ENCODE measurements around the gene STMN1. TPM values are rescaled to one million over a fixed set of nuclear protein-coding genes. Genes with fewer than 3 reads are reported as not detected.

Gene STMN1
- total RNA-seq, 4 donors from 2014 or later: 15.0 to 25.7 (median 16.8) TPM

DNA sequence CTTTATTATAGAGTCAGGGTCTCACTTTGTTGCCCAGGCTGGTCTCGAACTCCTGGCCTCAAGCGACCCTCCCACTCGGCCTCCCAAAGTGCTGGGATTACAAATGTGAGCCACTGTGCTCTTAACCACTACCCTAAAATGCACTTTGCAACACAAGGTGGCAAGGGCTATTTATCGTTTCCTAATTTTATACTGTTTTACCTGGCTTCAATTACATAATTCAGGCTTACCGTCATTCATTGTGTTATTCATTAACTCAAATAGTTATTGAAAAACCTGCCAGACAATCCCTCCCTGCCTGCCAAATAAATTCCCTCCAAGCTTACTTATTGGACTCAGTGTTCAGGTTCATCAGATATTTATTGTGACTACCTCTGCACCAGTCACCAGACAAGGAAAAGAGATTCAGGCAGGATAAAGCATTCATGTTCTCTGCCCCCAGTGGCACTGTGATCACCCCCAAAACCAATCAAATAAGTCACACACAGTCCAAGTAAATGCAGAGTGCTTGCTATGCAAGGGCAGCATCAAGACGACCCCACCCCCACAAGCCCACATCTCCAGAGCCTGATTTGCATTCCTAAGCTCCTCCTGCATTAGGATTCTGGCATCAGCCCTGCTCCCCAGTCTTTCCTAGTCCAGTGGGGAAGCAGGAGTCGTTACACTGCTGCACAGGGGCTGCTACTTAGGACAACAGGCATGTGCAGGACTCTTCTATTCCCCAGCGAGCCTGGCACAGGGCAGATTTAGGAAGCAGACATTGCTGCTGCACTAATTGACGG, 38.8 kb downstream of the STMN1 start:
- Histone ChIP-seq H3K4me3 (no peak overlapping the region), H3K4me1 (peaks cover 11 to 17% (median 15%) of the 10 kb centered on the region in 4 donors), H3K9me3 (no peaks in the 10 kb centered on the region), H3K27me3 (no peaks in the 10 kb centered on the region), H3K36me3 (peaks cover 0 to 37% (median 20%) of the 10 kb centered on the region in 4 donors), H3K27ac (replicated peaks in 1 of 4) (no peak overlapping the region)
- TF ChIP-seq, protein P1, sequence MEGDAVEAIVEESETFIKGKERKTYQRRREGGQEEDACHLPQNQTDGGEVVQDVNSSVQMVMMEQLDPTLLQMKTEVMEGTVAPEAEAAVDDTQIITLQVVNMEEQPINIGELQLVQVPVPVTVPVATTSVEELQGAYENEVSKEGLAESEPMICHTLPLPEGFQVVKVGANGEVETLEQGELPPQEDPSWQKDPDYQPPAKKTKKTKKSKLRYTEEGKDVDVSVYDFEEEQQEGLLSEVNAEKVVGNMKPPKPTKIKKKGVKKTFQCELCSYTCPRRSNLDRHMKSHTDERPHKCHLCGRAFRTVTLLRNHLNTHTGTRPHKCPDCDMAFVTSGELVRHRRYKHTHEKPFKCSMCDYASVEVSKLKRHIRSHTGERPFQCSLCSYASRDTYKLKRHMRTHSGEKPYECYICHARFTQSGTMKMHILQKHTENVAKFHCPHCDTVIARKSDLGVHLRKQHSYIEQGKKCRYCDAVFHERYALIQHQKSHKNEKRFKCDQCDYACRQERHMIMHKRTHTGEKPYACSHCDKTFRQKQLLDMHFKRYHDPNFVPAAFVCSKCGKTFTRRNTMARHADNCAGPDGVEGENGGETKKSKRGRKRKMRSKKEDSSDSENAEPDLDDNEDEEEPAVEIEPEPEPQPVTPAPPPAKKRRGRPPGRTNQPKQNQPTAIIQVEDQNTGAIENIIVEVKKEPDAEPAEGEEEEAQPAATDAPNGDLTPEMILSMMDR (IDR thresholded peaks at IDR 0.05): no peak
- no peak for TF ChIP-seq POLR2AphosphoS5 (IDR thresholded peaks at IDR 0.05)
- TF ChIP-seq EP300 (IDR thresholded peaks at IDR 0.05): no peak
- no peak for TF ChIP-seq POLR2A (IDR thresholded peaks at IDR 0.05; ENCODE audit: low read depth)
- intact Hi-C loops (cut with DNase I): no loop called here
- WGBS: 86% methylated on average over 8 of the region's 9 CpGs
- no peak for DNase-seq (ENCODE audit: extremely low spot score)

DNA sequence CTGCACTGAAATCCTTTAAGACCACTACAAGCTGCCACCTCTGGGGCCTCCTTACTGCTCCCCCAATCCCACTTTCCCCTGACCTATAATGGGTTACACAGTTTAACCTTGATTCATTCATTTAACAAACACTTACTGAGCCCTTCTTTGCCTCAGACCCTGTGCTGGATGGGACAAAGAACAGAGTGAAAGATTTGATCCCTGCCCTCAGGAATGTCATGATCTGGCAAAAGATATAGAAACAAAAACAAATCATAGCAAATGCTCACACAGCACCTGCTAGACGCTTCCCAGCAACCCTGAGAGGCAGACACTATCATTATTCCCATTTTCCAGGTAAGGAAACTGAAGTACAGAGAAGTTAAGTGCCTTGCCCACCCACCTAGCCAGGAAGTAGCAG, 39.9 kb downstream of the STMN1 start:
- peaks cover 0 to 37% (median 23%) of the 10 kb centered on the region in 4 donors for H3K36me3 ChIP-seq
- TF ChIP-seq POLR2AphosphoS5 (IDR thresholded peaks at IDR 0.05) (no peak), POLR2A (IDR thresholded peaks at IDR 0.05; ENCODE audit: low read depth) (no peak), EP300 (IDR thresholded peaks at IDR 0.05) (no peak)
- TF ChIP-seq, protein P1 (IDR thresholded peaks at IDR 0.05): no peak
- 83% methylated on average over 1 of the region's 1 CpG for WGBS
- DNase-seq (ENCODE audit: extremely low spot score): no peak
- H3K4me3 ChIP-seq: no peak overlapping the region
- peaks cover 3 to 5% (median 5%) of the 10 kb centered on the region in 4 donors for H3K4me1 ChIP-seq
- H3K27ac ChIP-seq (replicated peaks in 1 of 4): no peak overlapping the region
- intact Hi-C loops (cut with DNase I): no loop called here
- no peaks in the 10 kb centered on the region for H3K27me3 ChIP-seq
- no peaks in the 10 kb centered on the region for H3K9me3 ChIP-seq

DNA sequence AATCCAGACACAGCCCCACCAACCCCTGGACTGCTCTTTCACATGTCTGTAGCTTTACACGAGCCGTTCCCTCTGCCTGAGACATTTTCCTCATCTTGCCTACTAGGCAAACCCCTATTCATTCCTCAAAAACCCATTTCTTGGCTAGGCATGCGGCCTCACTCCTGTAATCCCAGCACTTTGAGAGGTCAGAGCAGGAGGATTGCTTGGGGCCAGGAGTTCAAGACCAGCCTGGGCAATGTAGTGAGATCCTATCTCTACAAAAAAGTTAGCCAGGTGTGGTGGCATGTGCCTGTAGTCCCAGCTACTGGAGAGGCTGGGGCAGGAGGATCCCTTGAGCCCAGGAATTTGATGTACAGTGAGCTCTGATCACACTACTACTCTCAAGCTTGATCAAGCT, 41.8 kb downstream of the STMN1 start:
- H3K36me3 ChIP-seq: peaks cover 0 to 27% (median 17%) of the 10 kb centered on the region in 4 donors
- H3K4me3 ChIP-seq: no peak overlapping the region
- WGBS: 86% methylated on average over 3 of the region's 3 CpGs
- TF ChIP-seq POLR2A (IDR thresholded peaks at IDR 0.05; ENCODE audit: low read depth) (no peak), EP300 (IDR thresholded peaks at IDR 0.05) (no peak), POLR2AphosphoS5 (IDR thresholded peaks at IDR 0.05) (no peak)
- TF ChIP-seq, protein P1 (IDR thresholded peaks at IDR 0.05): no peak
- no peak for DNase-seq (ENCODE audit: extremely low spot score)
- intact Hi-C loops (cut with DNase I): no loop called here
- peaks cover 3 to 11% (median 9%) of the 10 kb centered on the region in 4 donors for H3K4me1 ChIP-seq
- no peaks in the 10 kb centered on the region for H3K27me3 ChIP-seq
- H3K9me3 ChIP-seq: no peaks in the 10 kb centered on the region
- H3K27ac ChIP-seq (replicated peaks in 1 of 4): no peak overlapping the region

DNA sequence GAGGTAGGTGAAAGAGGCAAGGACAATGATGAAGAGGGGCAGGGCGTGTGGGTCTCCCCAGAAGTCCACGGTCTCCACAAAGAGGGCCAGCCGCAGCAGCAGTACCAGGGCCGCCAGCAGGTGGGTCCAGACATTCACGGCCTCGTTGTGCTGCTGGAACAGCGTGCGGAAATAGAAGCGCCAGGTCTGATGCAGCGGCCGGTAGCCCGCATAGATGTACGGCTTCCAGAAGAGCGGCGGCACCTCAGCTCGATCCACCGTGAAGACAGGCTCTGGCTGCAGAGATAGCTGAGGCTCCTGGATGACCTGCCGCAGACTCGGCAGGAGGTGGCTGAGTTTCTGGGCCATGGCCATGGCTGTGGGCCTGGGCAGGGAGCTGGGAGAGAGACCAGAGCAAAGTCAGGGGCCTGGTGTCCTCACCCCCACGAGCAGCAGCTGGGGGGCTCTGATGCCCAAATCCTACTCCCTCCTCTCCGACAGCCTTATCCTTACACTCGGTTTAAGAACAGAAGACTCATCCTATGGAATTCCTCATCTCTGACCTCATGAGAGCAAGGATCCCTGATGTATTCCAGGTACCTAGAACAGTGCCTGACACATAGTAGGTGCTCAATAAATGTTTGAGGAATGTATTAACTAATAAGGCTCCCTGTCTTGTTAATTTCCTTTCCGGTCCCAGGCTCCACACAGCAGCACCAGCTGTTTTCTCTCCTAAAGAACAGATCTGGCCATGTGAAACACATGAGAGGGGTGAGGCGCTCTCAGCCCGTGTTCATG, 42.5 kb downstream of the STMN1 start:
- intact Hi-C loops (cut with DNase I): no loop called here
- Histone ChIP-seq H3K9me3 (no peaks in the 10 kb centered on the region), H3K4me1 (peaks cover 8 to 17% (median 14%) of the 10 kb centered on the region in 4 donors), H3K4me3 (no peak overlapping the region), H3K27ac (replicated peaks in 1 of 4) (no peak overlapping the region), H3K27me3 (no peaks in the 10 kb centered on the region), H3K36me3 (peaks cover 0 to 20% (median 13%) of the 10 kb centered on the region in 4 donors)
- no peak for DNase-seq (ENCODE audit: extremely low spot score)
- TF ChIP-seq, protein P1 (IDR thresholded peaks at IDR 0.05): no peak
- TF ChIP-seq POLR2A (IDR thresholded peaks at IDR 0.05; ENCODE audit: low read depth): no peak
- no peak for TF ChIP-seq POLR2AphosphoS5 (IDR thresholded peaks at IDR 0.05)
- no peak for TF ChIP-seq EP300 (IDR thresholded peaks at IDR 0.05)
- 92% methylated on average over 23 of the region's 25 CpGs for WGBS

All from esophagus muscularis mucosa (tissue), 4 donors.